ENCODE measurements around the gene SETDB2.

The SETDB2 gene, protein sequence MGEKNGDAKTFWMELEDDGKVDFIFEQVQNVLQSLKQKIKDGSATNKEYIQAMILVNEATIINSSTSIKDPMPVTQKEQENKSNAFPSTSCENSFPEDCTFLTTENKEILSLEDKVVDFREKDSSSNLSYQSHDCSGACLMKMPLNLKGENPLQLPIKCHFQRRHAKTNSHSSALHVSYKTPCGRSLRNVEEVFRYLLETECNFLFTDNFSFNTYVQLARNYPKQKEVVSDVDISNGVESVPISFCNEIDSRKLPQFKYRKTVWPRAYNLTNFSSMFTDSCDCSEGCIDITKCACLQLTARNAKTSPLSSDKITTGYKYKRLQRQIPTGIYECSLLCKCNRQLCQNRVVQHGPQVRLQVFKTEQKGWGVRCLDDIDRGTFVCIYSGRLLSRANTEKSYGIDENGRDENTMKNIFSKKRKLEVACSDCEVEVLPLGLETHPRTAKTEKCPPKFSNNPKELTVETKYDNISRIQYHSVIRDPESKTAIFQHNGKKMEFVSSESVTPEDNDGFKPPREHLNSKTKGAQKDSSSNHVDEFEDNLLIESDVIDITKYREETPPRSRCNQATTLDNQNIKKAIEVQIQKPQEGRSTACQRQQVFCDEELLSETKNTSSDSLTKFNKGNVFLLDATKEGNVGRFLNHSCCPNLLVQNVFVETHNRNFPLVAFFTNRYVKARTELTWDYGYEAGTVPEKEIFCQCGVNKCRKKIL

DNA sequence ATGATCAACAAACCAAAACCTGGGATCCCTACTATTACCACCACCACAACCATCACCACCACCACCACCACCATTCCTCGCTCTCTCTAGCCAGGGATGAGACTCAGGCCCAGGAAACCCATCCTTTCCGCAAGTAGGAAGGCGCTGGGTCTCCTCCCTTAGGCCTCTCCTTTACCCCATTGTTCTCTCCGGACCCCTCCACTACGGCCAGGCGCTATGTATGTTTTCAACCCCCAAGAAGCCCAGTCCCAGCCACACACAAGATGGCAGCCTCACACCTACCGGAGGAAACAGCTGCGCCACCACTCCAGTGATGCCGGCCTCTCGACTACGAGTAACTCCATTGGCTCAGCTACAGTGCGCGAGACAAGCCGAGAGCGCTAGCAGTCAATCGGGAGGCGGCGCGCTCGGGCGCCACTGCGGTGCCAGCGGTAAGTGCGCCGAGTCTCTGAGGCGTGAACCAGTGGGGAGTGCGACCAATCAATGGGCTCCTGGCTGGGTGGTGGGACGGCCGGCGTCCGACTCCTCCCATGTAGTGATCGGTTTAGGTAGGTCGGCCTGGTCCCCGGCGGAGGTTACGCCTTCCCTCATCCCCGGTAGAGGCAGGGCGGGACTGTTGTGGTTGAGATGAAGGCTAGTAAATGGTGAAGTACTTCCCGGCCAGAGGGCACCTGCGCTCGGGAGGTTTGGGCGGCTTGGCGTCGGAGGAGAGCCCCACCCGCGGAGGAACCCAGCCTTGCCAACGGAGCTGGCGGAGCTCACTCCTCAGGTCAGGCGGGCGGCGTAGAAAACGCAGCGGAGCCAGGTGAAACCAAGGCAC, at the start of gene SETDB2, which contains the start of gene CAB39L:
SETDB2 (plus strand) TSS at position 571 of the 820 bp plus-strand sequence. CDS start 7,620 bp downstream, outside the sequence.
CAB39L (minus strand) TSS at position 361 of the 820 bp plus-strand sequence. CDS start 61,154 bp downstream, outside the sequence.
- DNase-seq, result peak; percentile 100

DNA sequence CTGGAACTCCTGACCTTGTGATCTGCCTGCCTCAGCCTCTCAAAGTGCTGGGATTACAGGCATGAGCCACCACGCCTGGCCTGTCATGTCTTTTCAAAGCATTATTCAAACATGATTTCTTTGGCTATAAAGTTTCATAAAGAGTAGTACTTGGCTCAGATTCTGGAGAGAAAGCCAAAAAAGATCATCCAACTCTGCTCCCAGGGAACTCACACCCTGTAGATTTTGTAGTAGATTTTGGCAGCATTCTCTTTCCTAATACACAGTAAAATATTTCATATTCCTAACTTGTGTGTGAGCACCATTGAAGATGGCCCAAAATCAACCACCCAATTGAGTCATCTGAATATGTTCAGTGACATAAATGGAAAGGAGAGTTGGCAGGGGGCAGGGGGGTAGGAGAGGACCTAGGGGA, 48.6 kb upstream of the SETDB2 start:
- no peak for DNase-seq

DNA sequence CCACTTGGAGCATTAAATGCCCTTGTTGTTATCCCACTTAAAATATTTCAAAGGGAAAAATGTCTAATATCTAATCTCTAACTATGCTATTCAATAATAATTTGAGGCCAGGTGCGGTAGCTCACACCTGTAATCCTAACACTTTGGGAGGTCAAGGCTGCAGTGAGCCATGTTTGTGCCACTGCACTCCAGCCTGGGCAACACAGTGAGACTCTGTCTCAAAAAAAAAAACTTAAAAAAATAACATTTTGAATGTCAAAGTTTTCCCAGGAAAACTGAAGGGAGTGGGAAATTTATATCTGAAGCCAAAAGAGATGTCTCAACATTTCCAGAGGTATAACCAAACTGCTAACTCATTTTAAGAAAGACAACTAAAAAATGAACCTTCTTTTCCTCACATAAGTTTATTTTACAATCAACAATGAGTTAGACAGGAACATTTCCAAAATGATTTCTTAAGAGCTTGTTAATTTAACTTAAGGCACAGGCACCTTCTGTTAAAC, 48.1 kb upstream of the SETDB2 start:
- no peak for DNase-seq

DNA sequence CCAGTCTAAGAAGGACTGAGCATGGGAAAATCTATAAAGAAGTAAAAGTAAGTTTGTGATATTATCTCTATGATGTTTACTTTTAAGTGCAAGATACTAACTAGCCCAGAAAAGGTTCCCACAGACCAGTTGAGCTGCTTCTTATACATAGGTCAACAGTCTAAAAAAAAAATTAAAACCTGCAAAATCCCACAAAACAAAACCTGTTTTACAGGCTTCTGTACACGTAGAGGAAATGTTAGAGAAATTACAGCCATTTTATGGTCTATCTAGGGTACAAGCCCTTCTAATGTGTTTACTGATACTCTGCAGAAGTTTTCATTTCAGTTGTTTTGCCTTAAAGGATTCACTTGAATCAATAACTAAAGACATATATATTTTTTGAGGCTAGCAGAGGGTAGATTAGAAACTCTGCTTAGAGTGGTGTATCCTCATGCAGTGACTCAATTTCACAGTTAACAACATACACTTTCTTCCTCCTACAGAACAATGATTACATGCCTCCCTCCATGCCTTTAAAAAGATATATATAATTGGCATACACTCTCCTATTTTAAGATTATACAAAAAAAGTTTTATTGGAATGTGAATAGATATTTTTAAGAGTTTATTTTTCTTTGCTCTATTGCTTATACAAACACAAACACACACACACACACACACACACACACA, 44.1 kb upstream of the SETDB2 start:
- DNase-seq, result no peak

DNA sequence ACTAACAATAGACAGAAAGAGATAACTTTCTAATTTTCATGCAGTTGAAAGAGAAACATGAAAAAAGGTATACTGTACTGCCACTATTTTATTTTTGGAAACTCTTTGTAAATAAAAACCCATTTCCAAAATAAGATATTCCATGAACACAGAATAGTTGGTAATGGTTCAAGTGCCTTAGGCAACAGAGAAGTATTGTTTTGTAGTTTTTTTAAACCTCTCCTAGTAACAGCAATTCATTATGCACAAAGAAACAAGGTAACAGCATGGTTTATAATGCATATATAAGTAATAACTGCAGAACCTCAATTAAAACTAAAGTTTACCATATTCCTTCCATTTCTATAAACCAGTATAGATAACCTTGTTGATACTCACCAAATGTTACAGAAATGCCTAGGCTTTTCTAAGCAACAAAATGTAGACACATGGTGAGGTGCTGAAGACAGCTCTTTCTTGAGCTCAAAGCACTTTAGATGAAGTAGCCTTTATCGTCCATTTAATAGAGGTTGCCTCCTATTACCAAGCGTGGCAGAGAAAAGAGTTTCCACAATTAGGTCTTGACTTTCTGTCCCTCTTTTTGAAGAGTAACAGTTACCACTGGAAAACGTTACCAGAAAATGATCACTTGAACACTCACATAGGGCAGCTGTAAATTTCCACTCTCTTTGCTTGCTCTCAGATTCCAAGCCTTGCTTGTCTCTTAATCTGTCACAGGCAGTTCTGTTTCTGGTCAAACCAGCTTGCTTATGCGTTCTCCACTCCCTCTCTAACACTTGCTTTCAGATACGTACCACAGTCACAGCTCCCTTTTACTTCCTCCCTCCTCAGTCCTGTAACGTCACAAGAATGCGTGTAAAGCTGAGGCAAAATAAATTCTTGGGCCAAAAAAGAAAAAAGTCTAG, 43.1 kb upstream of the SETDB2 start:
- DNase-seq, result no peak

DNA sequence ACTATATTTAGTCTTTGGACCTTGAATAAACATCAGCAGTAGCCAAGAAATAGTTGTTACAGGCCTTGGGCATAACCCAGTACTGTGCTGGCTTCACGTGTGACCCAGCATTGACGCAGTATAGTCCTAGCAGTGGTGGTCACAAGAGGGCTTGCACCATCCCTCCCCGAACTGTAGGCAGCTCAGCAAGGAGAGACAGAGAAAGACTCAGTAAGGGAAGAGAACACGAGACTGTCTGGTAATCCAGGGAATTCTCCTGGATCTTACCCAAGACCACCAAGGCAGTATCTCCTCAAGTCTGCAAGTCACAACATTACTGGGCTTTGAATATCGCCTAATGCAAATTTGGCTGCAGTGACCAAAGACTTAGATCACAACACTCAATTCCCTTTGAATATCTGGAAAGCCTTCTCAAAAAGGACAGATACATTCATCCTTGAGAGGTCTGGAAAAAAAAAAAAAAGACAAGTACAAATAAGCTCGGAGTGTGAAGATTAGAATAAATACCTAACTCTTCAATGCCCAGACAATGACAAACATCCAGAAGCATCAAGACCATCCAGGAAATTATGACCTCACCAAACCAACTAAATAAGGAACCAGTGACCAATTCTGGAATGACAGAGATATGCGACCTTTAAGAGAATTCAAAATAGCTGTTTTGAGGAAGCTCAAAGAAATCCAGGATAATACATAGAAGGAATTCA, 39.9 kb upstream of the SETDB2 start:
- no peak for DNase-seq

DNA sequence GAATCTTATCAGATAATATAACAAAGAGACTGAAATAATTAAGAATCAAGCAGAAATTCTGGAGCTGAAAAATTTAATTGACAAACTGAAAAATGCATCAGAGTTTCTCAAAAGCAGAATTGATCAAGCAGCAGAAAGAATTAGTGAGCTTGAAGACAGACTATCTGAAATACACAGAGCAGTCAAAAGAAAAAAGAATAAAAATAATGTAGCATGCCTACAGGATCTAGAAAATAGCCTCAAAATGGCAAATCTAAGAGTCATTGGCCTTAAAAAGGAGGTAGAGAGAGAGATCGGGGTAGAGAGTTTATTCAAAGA, 39.4 kb upstream of the SETDB2 start:
- DNase-seq, result no peak

DNA sequence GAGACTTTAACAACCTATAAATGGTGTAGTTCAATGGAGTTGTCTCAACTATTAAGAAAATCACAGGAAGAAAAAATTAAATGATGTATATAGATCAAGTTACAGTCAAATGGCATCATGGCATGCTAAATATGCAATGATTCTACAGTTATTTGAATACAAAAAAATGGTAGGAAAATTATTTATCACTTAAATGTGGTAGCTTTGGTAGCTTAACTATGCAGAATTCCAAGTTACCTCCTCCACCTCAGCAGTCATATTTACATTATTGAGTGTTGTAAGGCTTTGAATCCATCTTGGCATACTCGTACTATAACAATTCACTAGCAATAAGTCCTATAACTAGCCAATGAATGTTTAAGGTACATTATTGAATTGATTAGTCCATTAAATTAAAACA, 37.0 kb upstream of the SETDB2 start:
- no peak for DNase-seq

DNA sequence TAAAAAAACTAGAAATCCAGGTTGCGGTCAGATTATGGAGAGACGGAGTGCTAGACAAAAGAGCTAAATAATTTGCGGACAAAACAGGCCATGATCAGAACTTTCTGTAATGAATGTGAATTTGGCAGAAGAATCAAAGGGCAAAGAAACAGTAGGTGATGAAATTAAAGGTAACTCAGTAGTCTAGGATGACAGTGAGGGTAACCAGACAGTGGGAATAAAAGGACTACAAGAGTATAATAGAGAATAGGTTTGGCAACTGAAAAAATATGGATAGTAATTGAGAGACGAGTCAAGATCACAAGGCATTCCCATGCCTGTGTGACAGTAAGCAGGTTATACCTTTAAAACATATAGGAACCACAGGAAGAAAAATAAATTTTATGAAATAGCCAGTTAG, 36.1 kb upstream of the SETDB2 start:
- no peak for DNase-seq

DNA sequence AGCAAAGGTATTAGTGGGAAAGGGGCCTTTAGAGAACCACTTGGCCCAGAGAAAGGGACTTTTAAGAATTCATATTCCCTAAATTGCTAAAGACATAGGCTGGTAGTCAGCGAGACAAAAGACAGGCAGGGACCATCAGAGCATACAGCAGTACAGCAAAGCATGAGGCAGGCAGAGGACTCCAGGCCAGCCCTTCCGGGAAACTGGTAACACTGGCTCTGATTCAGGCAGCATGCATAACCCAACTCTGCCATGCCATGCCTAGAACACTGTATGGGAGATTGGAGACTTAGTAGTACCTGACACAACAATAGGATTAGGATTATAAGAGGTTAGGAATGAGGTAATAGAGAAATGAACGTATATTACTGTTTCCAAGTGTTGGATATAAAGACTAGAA, 35.1 kb upstream of the SETDB2 start:
- no peak for DNase-seq

DNA sequence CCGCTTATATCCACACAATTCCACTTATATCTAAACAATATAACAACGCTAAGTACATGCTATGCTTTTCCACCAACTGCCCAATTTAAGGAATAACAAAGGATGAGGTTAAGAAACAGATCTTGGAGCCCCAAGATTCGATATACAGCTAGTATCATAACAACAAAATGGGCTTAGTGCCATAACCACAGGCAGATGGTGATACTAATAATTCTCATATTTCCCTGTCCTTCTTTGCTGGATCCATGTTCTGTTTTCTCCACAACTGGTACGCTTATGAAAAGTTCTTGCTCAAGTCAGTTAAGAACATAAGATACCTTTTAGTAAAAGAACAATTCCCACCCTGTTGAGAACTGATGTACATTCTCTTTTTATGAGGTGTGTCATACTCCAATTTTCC, 34.1 kb upstream of the SETDB2 start:
- DNase-seq, result no peak

DNA sequence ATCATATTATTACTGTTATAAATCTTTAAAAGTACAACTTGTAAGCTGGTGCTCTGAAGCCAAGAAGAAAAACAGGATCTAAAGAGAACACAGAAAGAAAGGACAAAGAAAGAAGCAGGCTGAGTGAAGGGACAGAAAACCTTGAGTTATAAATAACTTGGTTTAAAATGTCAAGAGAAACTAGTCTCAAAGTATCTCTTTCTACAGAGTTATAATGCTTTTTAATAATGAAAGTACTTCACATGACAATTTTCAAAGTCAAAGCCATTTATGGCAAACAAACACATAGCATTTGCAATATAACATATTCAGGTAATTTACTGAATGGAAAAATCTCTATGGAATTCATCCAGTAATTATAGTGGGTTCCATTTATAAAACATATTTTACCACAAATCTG, 33.6 kb upstream of the SETDB2 start:
- no peak for DNase-seq

DNA sequence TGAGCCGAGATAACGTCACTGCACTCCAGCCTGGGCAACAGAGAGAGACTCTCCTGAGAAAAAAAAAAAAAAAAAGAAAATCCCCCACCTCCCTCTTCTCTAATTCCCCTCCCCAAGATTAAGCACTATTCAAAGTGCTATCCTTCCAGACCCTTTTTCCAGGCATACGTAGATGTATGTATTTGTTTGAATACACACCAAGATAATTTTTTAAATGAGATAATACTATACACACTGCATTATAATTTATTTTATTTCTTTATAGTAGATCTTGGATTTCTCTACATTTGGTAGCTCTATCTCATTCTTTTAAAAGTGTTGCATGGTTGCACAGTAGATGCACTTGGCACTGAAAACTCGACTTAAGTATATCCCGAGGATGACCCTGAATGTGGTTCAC, 32.7 kb upstream of the SETDB2 start:
- no peak for DNase-seq

DNA sequence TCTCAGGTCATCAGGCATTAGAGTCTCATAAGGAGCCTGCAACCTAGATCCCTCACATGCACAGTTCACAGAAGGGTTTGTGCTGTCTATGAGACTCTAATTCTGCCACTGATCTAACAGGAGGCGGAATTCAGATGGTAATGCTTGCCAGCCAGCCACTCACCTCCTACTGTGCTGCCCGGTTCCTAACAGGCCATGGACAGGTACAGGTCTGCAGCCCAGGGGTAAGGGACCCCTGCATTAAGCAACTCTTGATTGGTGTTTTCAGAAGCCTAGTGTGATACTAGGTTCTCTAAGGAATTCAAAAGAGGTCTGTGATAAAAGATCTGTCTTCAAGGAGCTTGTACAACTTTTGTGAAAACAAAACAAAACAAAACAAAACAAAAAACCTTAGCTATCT, 31.3 kb upstream of the SETDB2 start:
- no peak for DNase-seq

DNA sequence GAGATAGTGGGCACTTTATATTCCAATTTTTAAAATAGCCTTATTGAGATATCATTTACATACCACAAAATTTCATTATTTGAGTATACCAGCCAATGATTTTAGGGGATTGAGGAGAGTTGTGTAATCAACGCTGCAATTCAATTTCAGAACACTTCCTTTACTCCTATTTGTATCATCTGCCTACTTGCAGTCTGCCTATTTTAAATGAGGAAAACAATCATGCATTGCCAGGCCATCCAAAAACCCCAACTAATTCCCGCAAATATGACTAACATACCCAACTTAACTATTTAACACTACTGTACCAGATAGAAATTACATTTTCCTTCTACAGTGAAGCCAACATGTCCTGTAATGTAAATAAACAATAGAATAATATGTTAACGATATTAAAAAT, 26.9 kb upstream of the SETDB2 start:
- DNase-seq, result no peak

DNA sequence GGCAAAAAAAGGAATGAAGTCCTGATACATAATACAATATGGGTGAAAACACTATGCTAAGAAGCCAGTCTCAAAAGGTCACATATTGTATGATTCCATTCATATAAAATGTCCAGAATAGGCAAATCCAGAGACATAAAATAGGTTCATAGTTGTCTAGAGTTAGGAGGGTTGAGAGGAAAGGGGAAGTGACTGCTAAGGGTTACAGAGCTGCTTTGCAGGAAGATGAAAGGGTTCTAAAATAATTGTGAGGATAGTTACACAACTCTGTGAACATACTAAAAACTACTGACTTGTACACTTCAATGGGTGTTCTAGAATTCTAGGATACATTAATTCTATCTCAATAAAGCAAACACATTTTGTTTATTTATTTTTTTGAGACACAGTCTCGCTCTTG, 25.9 kb upstream of the SETDB2 start:
- DNase-seq, result no peak

DNA sequence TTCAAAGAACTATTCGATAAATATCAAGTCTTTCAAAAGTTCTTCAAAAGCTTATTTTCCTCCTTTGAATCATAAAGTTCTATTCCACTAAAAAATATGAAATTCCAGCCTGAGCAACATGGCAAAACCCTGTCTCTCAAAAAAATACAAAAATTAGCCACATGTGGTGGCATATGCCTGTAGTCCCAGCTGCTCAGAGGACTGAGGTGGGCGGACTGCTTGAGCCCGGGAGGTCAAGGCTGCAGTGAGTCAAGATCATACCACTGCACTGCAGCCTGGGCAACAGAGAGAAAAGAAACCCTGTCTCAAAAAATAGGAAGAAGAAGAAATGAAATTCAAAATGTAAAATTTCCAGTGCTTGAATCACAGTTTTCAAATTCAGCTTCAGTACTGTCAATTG, 24.8 kb upstream of the SETDB2 start:
- DNase-seq, result no peak

DNA sequence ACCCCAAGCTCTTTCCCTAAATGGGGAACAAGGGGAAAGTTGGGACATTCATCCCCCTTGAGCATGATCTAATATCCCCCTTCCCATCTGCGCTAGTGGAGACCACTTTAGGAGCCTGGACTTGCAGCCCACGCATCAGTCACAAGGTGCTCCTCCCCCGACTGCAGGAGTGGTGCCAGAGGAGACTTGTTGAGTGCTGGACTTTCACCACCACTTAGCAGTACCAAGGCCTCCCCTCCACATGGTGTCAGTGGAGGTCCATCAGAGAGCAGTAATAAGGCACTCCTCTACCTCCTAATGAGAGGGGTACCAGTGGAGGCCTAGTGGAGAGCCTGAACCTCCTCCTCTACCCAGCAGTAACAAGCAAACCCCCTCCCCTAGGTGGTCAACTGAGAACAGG, 22.7 kb upstream of the SETDB2 start:
- peak; percentile 28 for DNase-seq

DNA sequence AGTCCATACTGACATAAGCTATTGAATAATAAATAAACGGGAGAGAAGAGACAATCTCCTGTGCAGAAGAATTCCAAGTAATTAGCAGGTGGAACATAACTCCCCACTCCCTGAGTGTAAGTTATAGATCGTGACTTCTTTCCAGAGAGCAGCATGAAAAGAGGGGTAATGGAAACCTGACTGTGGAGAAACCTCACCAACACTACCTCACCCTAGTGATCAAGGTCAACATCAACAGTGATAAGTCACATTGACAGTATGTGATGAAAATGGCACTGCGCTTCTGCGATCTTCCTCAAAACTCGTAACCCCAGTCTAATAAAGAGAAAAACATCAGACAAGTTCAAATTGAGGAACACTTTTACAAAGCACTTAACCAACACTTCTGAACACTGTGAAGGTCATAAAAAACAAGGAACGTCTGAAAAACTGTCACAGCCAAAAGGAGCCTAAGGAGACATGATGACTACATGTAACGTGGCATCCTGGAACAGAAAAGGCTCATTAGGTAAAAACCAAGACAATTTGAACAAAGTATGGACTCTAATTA, 20.0 kb upstream of the SETDB2 start:
- no peak for DNase-seq

DNA sequence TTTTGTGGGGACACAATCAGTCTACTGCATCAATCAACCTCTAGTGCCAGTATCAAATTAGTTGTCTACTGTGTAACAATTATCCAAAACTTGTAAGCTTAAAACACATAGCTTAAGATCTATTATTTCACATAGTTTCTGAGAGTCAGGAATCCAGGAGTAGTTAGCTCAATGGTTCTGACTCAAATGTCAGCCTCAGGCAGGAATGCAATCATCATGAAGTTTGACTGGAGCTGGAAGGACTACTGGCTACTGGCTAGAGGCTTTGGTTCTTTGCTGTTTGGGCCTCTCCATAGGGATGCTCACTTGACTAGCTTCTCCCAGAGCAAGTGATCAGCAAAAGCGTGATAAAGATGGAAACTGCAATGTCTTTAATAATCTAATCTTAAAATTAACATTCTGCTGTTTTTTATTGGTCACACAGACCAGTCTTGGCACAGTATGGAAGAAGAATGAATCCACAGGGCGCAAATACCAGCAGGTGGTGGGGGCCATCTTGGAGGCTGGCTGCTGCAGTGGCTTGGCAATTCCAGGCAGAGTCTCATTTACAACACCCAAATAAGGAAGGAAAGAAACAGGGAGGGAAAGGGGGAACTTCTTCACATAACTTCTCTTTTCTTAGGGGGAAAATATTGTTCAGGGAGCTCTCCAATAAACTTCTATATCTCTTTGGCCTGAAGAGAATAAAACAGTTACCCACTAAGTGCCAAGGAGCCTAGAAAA, 15.9 kb upstream of the SETDB2 start:
- no peak for DNase-seq
